Mucosa of stomach (tissue), 1 donor: ENCODE data around the gene SASH1.

ENCODE experiments used
- H3K27me3 ChIP-seq: one replicate; pipeline ENCODE4 v1.7.0; 2013; ENCODE audit warnings: mild to moderate bottlenecking, low read length; ENCODE audit not compliant: control insufficient read depth, insufficient read depth
- H3K36me3 ChIP-seq: one replicate; pipeline ENCODE4 v1.7.0; 2013; ENCODE audit warnings: low read length; ENCODE audit not compliant: control insufficient read depth, insufficient read depth
- H3K4me1 ChIP-seq: one replicate; pipeline ENCODE4 v1.7.0; 2013; ENCODE audit warnings: mild to moderate bottlenecking, low read length; ENCODE audit not compliant: control insufficient read depth, insufficient read depth
- H3K4me3 ChIP-seq: one replicate; pipeline ENCODE4 v1.7.0; 2013; ENCODE audit warnings: low read length
- H3K9ac ChIP-seq: one replicate; pipeline ENCODE4 v1.7.0; 2013; ENCODE audit warnings: mild to moderate bottlenecking, low read length, moderate library complexity
- H3K9me3 ChIP-seq: one replicate; pipeline ENCODE4 v1.7.0; 2013; ENCODE audit warnings: mild to moderate bottlenecking, low read length, moderate library complexity; ENCODE audit not compliant: control insufficient read depth
- donor health status: Pancreatic carcinoma.

SASH1 gene

DNA sequence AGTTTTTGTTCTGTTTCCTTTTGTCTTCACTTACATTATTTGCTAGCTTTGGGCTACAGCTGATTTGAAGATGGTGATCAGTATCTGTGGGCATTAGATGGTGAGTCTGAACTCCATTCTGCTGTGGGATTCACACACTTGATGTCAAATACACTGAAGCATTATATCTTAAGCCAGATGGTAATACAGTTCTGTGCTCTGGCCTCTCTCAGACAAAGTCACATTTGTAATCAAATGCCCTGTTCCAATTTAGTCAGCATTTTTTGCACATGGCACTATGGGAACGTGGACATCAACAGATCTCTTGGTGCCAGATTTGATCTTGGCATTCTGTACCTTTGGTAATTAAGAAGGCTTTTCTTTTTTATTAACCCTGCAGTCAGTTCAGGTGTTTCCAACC is 56.0 kb downstream of the SASH1 start:
- Histone ChIP-seq H3K9ac (no peak overlapping the region), H3K9me3 (no peaks in the 10 kb centered on the region), H3K4me1 (no peaks in the 10 kb centered on the region), H3K4me3 (no peak overlapping the region), H3K36me3 (no peaks in the 10 kb centered on the region), H3K27me3 (no peaks in the 10 kb centered on the region)

DNA sequence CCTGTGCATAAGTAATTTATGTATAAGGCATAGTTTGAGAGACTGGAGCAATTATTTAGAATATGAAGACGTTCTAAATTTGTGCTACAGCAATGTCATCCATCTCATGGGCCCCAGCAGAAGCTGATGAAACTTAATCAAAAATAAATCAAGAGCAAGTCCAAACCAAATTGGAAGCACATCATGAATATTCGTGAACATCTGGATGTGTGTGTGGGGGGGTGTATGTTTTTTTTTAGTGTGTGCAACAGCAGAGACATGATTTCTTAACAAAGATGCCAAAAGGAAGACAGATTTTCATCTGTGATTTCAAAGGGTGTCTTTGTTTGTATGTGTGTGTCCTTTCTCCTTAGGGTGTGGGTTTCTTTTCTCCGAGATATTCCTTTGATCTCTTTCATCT is 58.9 kb downstream of the SASH1 start:
- peaks cover 8% of the 10 kb centered on the region for H3K4me1 ChIP-seq
- no peak overlapping the region for H3K4me3 ChIP-seq

DNA sequence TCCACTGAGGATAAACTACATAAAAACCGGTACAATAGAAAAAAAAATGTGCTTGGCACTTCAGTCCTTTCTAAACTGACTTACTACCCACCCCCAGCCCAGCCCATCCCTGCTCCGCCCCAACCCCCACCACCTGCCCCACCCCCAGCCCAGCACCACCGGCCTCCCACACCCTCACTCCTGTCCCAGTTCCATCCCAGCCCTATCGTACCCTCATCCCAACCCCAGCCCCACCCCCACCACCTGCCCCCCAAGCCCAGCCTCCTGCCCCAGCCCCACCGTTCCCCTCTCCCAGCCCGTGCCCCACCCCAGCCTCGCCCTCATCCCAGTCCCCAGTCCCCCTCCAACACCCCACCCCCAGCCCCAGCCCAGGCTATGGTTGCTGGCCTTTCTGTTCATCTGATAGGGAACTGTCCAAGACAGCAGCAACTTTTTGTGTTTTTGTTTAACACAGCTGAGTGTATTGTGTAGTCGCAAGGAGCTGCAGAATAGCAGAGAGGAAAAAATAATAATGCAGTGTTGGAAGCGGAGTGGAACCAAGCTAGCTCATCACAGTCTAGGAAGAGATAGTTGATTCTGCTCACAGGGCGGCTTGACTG is 61.9 kb downstream of the SASH1 start:
- H3K27me3 ChIP-seq: no peaks in the 10 kb centered on the region
- H3K4me1 ChIP-seq: peaks cover 8% of the 10 kb centered on the region
- H3K9ac ChIP-seq: no peak overlapping the region
- H3K9me3 ChIP-seq: no peaks in the 10 kb centered on the region
- H3K4me3 ChIP-seq: no peak overlapping the region
- no peaks in the 10 kb centered on the region for H3K36me3 ChIP-seq

More for the DNA sequence above, 58.9 kb downstream of the SASH1 start:
- H3K36me3 ChIP-seq: no peaks in the 10 kb centered on the region
- no peaks in the 10 kb centered on the region for H3K9me3 ChIP-seq
- H3K27me3 ChIP-seq: no peaks in the 10 kb centered on the region
- no peak overlapping the region for H3K9ac ChIP-seq

DNA sequence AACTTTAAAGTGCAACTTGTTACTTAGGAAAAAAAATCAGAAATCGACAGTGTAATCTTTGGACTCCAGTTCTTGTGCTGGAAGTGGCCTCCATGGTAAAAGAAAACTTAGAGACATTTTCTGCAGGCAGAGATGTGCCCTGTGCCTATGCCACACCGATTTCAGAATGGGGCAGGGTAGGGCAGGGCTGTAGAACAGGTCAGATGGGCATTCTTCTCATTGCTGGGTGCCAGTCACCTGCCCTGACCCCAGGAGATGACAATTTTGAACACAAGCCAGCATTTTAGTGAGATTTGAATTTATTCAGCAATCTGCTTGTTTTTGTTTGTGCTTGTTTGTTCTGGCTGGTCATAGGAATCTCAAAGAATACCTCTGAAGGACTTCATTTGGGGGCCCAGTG is 63.3 kb downstream of the SASH1 start:
- H3K9ac ChIP-seq: no peak overlapping the region
- H3K36me3 ChIP-seq: no peaks in the 10 kb centered on the region
- H3K27me3 ChIP-seq: no peaks in the 10 kb centered on the region
- no peak overlapping the region for H3K4me3 ChIP-seq
- no peaks in the 10 kb centered on the region for H3K9me3 ChIP-seq
- peaks cover 8% of the 10 kb centered on the region for H3K4me1 ChIP-seq

DNA sequence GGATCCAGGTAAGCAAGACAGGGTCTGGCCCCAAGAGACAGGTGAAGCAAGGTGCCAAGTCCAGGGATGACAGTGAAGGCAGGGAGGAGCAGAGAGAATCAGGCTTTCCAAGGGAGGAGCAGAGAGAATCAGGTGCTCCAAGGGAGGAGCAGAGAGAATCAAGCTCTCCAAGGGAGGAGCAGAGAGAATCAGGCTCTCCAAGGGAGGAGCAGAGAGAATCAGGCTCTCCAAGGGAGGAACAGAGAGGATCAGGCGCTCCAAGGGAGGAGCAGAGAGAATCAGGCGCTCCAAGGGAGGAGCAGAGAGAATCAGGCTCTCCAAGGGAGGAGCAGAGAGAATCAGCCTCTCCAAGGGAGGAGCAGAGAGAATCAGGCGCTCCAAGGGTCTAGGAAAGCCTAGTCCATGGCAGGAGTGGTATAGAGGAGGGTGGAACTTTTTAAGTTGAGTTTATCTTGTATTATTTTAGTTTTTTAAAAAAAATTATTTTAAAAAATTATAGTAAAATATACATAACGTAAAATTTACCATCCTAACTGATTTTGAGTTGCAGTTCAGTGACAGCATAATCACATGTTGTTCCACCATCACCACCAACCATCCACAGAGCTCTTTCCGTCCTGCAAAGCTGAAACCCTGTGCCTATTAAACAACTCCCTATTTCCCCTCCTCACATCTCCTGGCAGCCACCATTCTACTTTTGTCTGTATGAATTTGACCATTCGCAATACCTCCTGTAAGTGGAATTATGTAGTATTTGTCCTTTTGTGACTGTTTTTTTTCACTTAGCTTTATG is 64.1 kb downstream of the SASH1 start:
- Histone ChIP-seq H3K9me3 (no peaks in the 10 kb centered on the region), H3K4me1 (peaks cover 8% of the 10 kb centered on the region), H3K36me3 (no peaks in the 10 kb centered on the region), H3K9ac (no peak overlapping the region), H3K27me3 (no peaks in the 10 kb centered on the region), H3K4me3 (no peak overlapping the region)

DNA sequence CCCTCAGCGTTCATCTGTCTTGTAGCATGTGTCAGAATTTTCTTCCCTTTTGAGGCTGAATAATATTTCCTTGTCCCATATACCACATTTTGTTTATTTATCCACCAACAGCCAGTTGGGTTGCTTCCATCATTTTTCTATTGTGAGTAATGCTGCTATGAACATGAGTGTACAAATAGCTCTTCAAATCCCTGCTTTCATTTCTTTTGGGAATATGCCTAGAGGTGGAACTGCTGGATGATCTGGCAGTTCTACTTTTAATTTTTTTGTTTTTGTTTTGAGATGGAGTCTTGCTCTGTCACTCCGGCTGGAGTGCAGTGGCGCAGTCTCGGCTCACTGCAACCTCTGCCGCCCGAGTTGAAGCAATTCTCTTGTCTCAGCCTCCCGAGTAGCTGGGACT is 64.7 kb downstream of the SASH1 start:
- no peaks in the 10 kb centered on the region for H3K36me3 ChIP-seq
- H3K9me3 ChIP-seq: no peaks in the 10 kb centered on the region
- H3K4me1 ChIP-seq: peaks cover 8% of the 10 kb centered on the region
- no peaks in the 10 kb centered on the region for H3K27me3 ChIP-seq
- H3K9ac ChIP-seq: no peak overlapping the region
- H3K4me3 ChIP-seq: no peak overlapping the region

DNA sequence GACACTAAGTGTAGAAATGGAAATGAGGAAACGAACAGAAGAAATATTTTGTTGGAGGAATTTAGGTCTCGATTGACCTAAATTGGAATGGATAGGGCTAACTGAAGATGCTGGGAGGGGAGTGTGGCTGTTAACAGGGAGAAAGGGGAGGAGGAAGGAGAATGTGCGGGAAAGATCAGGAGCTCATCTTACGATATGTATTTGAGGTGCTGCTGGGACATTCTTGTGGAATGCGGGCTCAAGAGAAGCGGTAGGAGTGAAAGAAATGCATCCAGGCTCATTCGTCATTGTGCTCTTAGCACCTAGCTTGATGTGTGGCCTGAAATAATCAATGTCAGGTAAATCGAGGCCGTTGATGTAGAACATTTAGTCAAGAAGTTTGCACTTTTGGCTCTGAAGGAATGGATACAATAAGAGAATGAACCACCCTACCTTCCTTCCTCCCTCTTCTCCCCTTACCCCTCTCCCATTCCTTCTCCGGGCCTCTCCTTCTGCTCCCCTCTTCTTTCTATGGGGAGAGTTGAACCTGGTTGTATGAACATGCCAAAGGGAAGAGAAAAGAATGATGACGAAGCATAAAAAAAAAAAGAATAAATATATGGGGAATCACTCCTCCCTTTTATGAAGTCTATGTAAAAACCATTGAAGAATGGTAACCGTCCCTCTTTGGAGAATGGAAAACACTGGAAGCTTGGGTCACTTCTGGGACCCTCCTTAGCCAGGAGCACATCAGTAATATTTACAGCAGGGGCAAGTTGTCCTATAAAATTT is 70.9 kb downstream of the SASH1 start:
- no peak overlapping the region for H3K4me3 ChIP-seq
- no peaks in the 10 kb centered on the region for H3K9me3 ChIP-seq
- H3K9ac ChIP-seq: no peak overlapping the region
- H3K36me3 ChIP-seq: no peaks in the 10 kb centered on the region
- H3K27me3 ChIP-seq: no peaks in the 10 kb centered on the region
- peaks cover 5% of the 10 kb centered on the region for H3K4me1 ChIP-seq

DNA sequence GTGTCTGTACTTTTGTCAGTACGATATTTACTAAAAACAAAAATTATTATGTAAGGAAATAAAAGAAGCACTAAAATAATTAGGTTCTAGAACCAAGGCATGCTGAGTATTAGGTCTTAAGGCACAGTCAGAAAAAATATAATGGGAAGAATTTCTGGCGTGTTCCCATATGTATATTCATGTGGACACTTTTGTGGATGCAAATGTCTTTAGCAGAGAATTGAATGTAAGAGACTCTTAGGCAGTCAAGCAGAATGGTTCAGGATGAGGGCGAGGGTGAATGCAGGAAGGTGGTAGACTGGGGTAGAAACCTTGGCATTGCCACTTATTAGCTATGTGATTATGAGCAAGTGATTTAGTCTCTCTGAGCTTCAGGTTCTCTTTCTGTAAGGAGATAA is 71.5 kb downstream of the SASH1 start:
- H3K4me1 ChIP-seq: peaks cover 5% of the 10 kb centered on the region
- H3K4me3 ChIP-seq: no peak overlapping the region
- H3K9ac ChIP-seq: no peak overlapping the region
- H3K36me3 ChIP-seq: no peaks in the 10 kb centered on the region
- no peaks in the 10 kb centered on the region for H3K9me3 ChIP-seq
- H3K27me3 ChIP-seq: no peaks in the 10 kb centered on the region

DNA sequence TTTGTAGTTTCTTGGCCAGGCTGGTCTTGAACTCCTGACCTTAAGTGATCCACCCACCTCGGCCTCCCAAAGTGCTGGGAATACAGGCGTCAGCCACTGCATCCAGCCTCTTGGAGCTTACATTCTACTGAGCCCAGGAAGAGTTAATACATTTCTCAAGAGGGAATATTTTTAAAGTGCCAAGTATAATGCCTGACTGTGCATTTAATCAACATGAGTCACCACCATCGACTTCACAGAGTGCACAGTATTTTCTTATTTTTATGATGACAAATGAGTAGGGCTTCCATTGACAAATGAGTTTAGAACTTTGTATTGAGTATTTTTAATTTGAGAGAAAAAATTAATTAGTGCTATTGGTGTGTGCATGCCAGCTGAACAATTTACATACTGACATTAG is 72.2 kb downstream of the SASH1 start:
- Histone ChIP-seq H3K36me3 (no peaks in the 10 kb centered on the region), H3K9ac (no peak overlapping the region), H3K4me1 (peaks cover 5% of the 10 kb centered on the region), H3K4me3 (no peak overlapping the region), H3K9me3 (no peaks in the 10 kb centered on the region), H3K27me3 (no peaks in the 10 kb centered on the region)

DNA sequence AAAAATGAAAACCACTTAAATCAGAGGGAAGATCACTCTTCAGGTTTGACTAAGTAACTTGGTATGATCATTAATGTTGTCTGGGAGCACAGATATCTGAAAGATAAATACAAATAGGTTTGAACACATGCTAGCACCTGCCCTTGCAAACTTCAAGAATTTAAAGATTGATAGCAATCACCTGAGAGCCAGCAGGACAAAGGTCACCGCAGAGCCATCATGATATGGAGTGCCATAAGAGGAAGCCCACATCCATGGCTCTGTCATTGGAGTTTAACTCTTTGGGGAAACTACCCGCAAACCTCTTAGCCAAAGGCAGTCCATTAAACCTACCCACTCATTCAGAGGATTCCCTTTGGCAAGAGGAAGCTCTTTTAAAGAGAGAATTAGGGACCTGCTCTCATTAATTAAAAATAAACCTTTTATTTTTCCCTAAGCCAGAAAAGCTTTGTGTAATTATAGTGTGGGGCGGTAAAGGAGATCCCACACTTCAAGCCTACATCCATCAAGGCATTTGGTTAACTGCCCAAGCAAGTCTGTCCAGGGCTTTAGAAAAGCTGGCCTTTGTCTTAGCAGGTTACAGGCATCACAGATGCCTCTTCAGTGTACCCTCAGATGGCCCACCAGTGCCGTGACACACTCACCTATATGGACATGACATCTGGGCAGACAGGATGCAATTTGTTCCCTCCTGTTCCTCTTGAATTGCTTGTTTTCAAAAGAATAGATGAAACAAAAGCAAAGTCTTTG is 73.0 kb downstream of the SASH1 start:
- Histone ChIP-seq H3K4me3 (no peak overlapping the region), H3K27me3 (no peaks in the 10 kb centered on the region), H3K9ac (no peak overlapping the region), H3K9me3 (no peaks in the 10 kb centered on the region), H3K36me3 (no peaks in the 10 kb centered on the region), H3K4me1 (peaks cover 5% of the 10 kb centered on the region)

DNA sequence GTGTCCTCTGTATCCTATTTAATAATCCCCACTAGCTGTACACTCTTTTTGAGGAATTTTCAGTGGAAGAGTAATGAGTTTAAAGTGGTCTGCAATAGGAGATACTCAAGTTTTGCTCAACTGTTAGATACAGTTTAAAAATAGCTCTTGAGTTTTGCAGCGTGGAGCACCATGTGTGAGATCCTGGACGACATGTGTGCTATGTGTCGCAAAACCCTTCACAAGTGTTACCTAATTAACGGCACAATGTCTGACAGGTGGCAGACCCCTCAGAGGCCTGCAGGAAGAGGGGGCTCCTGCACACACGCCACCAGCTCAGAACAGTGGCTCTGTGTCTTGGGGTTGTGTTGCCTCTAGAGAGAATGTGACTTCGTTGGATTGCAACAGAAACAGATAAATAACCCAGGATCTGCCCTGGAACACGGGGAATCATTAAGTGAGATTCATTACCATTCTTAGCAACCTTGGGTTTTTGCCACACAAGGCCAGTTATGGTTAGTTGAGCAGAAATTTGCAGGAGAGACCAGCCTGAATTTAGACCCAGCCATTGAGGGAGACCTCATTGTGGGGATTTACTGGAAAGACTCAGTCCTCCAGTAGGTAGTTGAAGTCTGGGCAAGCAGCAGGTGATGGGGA is 73.8 kb downstream of the SASH1 start:
- no peaks in the 10 kb centered on the region for H3K36me3 ChIP-seq
- H3K4me1 ChIP-seq: peaks cover 5% of the 10 kb centered on the region
- H3K9ac ChIP-seq: no peak overlapping the region
- H3K27me3 ChIP-seq: no peaks in the 10 kb centered on the region
- no peaks in the 10 kb centered on the region for H3K9me3 ChIP-seq
- no peak overlapping the region for H3K4me3 ChIP-seq
